HUES48 (cell line): Measurements from ENCODE around the gene LFNG.

Experiments
- H3K27ac ChIP-seq: one replicate; pipeline ENCODE4 v1.7.0; 2013; ENCODE audit warnings: low read depth, low read length, inconsistent platforms
- H3K27me3 ChIP-seq: 2 replicates; pipeline ENCODE4 v1.6.1; 2013; ENCODE audit warnings: mild to moderate bottlenecking, low read length; ENCODE audit not compliant: control insufficient read depth, insufficient read depth
- H3K36me3 ChIP-seq: 2 replicates; pipeline ENCODE4 v1.6.1; 2013; ENCODE audit warnings: low read length; ENCODE audit not compliant: control insufficient read depth, insufficient read depth
- H3K4me1 ChIP-seq: 2 replicates; pipeline ENCODE4 v1.6.1; 2013; ENCODE audit warnings: mild to moderate bottlenecking, low read length; ENCODE audit not compliant: control insufficient read depth, insufficient read depth
- H3K4me3 ChIP-seq: 2 replicates; pipeline ENCODE4 v1.5.1; 2013; ENCODE audit warnings: mild to moderate bottlenecking, low read depth, low read length
- H3K9ac ChIP-seq: 2 replicates; pipeline ENCODE4 v1.6.1; 2013; ENCODE audit warnings: mild to moderate bottlenecking, low read depth, low read length, moderate library complexity
- H3K9me3 ChIP-seq: 2 replicates; pipeline ENCODE4 v1.6.1; 2013; ENCODE audit warnings: low read length; ENCODE audit not compliant: control insufficient read depth, insufficient read depth

Gene LFNG

DNA sequence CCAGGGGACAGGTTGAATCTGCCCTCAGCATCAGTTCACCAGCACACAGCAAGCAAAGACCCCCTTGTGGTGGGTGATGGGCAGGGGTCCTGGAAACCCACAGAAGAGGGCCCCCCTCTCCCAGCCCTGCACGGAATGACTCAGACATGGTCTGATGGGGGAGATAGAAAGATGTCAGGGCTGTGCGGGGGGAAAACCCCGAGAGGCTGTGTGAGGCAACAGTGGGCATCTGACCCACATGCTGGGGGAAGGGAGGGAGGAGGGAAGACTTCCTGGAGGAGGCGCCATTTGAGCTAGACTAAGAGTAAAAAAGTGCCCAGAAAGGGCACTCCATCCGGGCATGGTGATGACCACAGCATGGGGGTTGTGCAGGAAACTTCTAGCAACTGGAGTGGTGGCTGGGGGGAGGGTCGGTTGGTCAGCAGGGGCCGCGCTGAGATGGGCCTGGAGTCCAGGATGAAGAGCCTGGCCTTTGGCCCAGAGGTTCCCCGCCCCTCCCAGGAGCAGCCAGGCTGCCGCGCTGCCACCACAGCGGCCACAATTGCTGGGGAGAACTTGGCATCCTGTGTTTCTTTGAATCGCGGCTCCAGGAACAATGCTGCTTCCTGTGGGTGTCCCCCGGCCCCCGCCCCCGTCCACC lies 2.5 kb downstream of the LFNG start:
- H3K36me3 ChIP-seq: peaks cover 19% of the 10 kb centered on the region
- H3K27me3 ChIP-seq: peaks cover 35% of the 10 kb centered on the region
- peaks cover 64% of the 10 kb centered on the region for H3K4me1 ChIP-seq
- no peaks in the 10 kb centered on the region for H3K9me3 ChIP-seq
- H3K4me3 ChIP-seq: peak overlapping the region; percentile 69; the same call in 1 of the 2 replicates
- no peak overlapping the region for H3K27ac ChIP-seq
- H3K9ac ChIP-seq: no peak overlapping the region

DNA sequence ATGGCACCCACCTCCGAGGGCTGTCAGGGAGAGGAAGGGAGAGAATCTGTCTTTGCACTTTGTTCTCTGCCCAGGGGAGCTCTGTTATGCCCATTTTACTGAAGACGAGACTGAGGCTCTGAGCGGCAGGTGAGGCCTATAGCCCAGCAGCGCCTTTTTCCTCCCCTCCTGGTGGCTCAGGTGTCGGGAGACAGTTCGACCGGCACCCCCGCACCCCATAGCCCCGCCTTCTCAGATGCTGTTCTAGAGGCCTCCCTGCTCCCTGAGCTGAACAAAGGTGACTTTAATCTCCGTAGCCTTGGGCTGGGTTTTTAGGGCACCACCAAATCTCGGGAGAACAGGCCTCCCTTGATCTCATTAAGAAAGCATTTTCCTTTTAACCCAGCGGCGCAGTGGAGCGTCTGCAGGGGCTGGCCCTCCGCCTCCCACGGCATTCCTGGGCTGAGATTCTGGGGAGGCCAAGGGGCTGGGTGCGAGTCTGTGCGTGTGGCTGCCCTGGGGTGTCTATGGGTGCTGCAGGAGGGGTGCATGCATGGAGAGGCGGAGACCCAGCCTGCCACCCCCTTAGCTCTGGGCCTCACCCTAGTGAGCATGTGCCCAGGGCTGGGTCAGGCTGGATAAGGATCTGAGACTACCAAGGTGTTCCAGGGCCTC lies 3.3 kb downstream of the LFNG start:
- Histone ChIP-seq H3K27me3 (peaks cover 26% of the 10 kb centered on the region), H3K27ac (peak overlapping the region; percentile 93), H3K9ac (peak overlapping the region; percentile 30; the same call in 1 of the 2 replicates)

GRCh38 chr7:2523461-2523936 lies 3.9 kb downstream of the LFNG start:
- peak overlapping the region; percentile 93 for H3K27ac ChIP-seq
- H3K4me1 ChIP-seq: peaks cover 61% of the 10 kb centered on the region
- no peaks in the 10 kb centered on the region for H3K9me3 ChIP-seq
- peaks cover 20% of the 10 kb centered on the region for H3K27me3 ChIP-seq
- H3K4me3 ChIP-seq: peak overlapping the region; percentile 42; the same call in 1 of the 2 replicates
- peak overlapping the region; percentile 67; the same call in 1 of the 2 replicates for H3K9ac ChIP-seq
- peaks cover 30% of the 10 kb centered on the region for H3K36me3 ChIP-seq

More for the DNA sequence above, 3.3 kb downstream of the LFNG start:
- no peaks in the 10 kb centered on the region for H3K9me3 ChIP-seq
- H3K4me1 ChIP-seq: peaks cover 61% of the 10 kb centered on the region
- H3K36me3 ChIP-seq: peaks cover 24% of the 10 kb centered on the region
- H3K4me3 ChIP-seq: peak overlapping the region; percentile 3; the same call in 1 of the 2 replicates

DNA sequence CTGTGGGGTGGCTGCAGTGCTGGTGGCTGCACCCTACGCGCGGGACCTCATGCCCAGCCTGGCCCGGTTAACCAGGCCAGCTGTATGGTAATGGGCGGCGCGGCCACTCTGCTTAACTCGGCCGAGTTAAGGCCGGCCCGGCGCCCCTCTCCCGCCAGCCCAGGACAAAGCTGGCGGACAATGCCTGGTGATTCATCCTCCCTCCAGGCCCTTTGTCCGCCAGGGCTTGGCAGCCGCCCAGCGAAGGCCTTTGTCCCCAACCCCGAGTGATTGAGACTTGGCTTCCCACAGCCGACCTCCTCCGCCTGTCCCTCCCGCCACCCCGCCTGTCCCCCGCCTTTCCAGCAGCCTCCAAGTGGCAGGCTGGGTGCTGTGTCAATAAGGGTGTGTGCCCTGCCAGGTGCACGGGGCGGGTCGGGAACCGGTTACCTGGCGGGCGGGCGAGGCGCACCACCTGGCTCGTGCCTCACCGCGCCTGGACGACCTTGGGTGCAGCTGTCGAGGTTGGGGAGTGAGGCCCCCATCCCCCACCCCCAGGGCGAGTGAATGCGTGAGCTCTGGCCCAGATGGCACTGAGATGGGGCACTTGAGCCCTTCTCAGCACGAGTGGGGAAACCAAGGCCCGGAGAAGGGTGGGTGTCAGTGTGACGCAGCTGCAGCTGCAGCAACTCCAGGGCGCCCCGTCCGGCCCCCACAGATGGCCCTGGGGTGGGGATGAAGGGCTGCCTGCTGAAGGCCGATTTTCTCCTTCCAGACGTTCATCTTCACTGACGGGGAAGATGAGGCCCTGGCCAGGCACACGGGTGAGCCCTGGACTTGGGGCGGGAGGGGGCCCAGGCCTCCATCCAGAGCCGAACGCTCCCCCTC lies 4.6 kb downstream of the LFNG start:
- H3K9me3 ChIP-seq: no peaks in the 10 kb centered on the region
- H3K4me1 ChIP-seq: peaks cover 63% of the 10 kb centered on the region
- H3K4me3 ChIP-seq: peak overlapping the region; percentile 42; the same call in 1 of the 2 replicates
- peaks cover 15% of the 10 kb centered on the region for H3K27me3 ChIP-seq
- peak overlapping the region; percentile 67; the same call in 1 of the 2 replicates for H3K9ac ChIP-seq
- H3K27ac ChIP-seq: peak overlapping the region; percentile 93
- H3K36me3 ChIP-seq: peaks cover 33% of the 10 kb centered on the region

- Histone ChIP-seq H3K27ac (peak overlapping the region; percentile 93), H3K36me3 (peaks cover 33% of the 10 kb centered on the region), H3K9ac (no peak overlapping the region), H3K9me3 (no peaks in the 10 kb centered on the region), H3K4me1 (peaks cover 63% of the 10 kb centered on the region), H3K4me3 (no peak overlapping the region; the same call in 1 of the 2 replicates), H3K27me3 (peaks cover 14% of the 10 kb centered on the region)
These were observed 5.5 kb downstream of the LFNG start for GRCh38 chr7:2524808-2525657.

DNA sequence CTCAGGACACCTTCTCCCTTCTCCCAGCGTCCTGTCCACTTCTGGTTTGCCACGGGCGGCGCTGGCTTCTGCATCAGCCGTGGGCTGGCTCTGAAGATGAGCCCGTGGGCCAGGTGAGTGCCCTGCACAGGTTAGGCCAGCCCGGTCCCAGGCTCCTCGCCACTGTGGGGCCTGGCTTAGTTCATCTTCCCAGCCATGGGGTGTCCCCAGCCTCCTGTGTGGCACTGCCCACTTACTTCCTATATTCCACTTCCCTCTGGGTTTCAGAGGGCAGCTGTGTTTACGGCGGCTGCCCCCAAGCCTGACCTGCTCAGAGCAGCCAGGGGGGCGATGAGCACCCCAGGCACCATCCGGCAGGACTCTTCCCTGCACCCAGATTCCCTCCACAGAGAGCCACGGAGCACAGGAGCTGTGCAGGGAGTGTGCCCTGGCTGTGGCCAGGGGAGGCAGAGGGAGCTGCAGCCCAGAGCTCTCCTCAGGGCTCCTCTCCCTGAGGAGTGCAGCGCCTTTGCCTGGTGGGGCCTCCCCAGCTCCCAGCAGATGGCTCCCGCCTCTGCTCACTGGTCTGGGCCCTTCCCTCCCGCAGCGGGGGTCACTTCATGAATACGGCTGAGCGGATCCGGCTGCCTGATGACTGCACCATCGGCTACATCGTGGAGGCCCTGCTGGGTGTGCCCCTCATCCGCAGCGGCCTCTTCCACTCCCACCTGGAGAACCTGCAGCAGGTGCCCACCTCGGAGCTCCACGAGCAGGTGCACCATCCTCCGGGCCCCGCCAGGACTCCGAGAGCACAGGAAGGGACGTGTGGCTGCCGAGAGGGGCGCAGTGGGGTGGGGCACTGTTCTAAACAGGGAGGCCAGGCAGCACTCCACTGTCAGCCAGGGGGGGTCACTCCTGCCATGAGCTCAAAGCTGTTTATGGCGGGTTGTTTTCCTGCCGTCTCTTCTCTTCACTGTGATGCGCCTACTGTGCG lies 6.4 kb downstream of the LFNG start:
- Histone ChIP-seq H3K9me3 (no peaks in the 10 kb centered on the region), H3K9ac (no peak overlapping the region), H3K27me3 (peaks cover 7% of the 10 kb centered on the region; the same call in 1 of the 2 replicates), H3K4me3 (no peak overlapping the region), H3K36me3 (peaks cover 33% of the 10 kb centered on the region), H3K4me1 (peaks cover 65% of the 10 kb centered on the region), H3K27ac (peak overlapping the region; percentile 93)

DNA sequence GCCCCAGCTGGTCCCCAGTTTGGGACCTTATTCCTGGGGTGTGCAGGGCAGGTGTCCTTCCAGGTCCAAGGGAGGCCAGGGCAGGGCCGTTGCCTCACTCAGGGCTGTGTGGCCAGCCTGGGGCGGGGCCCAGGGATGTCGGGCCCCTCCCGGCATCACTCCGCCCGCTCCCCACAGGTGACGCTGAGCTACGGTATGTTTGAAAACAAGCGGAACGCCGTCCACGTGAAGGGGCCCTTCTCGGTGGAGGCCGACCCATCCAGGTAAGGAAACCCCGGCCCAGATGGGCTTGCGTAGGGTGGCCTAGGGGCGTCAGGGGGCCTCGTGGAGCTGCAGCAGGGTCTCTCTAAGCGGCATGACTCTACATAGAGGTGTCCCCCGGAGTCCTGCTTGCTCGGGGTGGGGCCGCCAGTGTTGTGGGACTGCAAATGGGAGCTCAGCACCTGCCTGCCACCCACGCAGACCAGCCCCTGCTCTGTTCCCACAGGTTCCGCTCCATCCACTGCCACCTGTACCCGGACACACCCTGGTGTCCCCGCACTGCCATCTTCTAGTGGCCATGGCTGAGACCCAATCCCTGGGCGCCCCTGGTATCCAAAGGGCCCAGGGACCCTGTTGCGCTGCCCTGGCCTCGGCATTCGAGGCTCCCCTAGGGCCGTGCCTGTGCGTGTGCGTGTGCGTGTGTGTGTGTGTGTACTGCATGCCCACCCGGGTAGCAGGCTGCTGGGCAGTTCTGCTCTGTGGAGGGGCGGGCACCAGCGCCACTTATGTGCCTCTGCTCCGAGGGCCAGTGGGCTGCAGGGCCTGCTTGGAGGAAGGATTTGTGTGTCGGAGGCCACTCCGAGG lies 7.3 kb downstream of the LFNG start:
- H3K36me3 ChIP-seq: peaks cover 33% of the 10 kb centered on the region
- H3K4me1 ChIP-seq: peaks cover 63% of the 10 kb centered on the region
- H3K27me3 ChIP-seq: peaks cover 3% of the 10 kb centered on the region; the same call in 1 of the 2 replicates
- H3K9ac ChIP-seq: no peak overlapping the region
- no peak overlapping the region for H3K4me3 ChIP-seq
- no peaks in the 10 kb centered on the region for H3K9me3 ChIP-seq
- peak overlapping the region; percentile 73 for H3K27ac ChIP-seq

- peak overlapping the region; percentile 78 for H3K27ac ChIP-seq
- peaks cover 33% of the 10 kb centered on the region for H3K36me3 ChIP-seq
- H3K9me3 ChIP-seq: no peaks in the 10 kb centered on the region
- no peak overlapping the region for H3K4me3 ChIP-seq
- no peak overlapping the region for H3K9ac ChIP-seq
- no peaks in the 10 kb centered on the region for H3K27me3 ChIP-seq
- H3K4me1 ChIP-seq: peaks cover 56% of the 10 kb centered on the region
These were observed 8.2 kb downstream of the LFNG start for GRCh38 chr7:2527505-2528467.
